Vagina (tissue), 2 donors: ENCODE measurements around the gene VGF.

Experiments used
- CTCF ChIP-seq, 3 experiments: fragments of 450-650 bp in 2 of 3; fragments of 200-600 bp in 1 of 3; sonication (generic) in 1 of 3; IDR thresholded peaks; one replicate each; pipeline ENCODE4 v1.5.1; 2017 to 2019; ENCODE audit warnings: antibody characterized with exemption in 3 of 3, mild to moderate bottlenecking in 2 of 3, moderate library complexity in 2 of 3
- POLR2AphosphoS5 ChIP-seq, 2 donors: sonication (generic); formaldehyde crosslinking; IDR thresholded peaks; one replicate each; pipeline ENCODE4 v1.9.0; 2017; ENCODE audit warnings: antibody characterized with exemption in 2 of 2, mild to moderate bottlenecking in 2 of 2, low read depth in 1 of 2; ENCODE audit not compliant: insufficient read depth in 1 of 2

- no peak for TF ChIP-seq POLR2AphosphoS5 (IDR thresholded peaks at IDR 0.05; ENCODE audit: insufficient read depth in 1 of 2, low read depth in 1 of 2)
- TF ChIP-seq CTCF (IDR thresholded peaks at IDR 0.05) = no peak
Observed at GRCh38 chr7:101154693-101155102, 10.7 kb downstream of the VGF start.
